ENCODE measurements around the gene ACOT2.
"Not testable (repeated sequence)": the region's sequence is repeated elsewhere in the genome, so short reads cannot be mapped to it uniquely, and the experiment has no call there.

The ACOT2 gene

DNA sequence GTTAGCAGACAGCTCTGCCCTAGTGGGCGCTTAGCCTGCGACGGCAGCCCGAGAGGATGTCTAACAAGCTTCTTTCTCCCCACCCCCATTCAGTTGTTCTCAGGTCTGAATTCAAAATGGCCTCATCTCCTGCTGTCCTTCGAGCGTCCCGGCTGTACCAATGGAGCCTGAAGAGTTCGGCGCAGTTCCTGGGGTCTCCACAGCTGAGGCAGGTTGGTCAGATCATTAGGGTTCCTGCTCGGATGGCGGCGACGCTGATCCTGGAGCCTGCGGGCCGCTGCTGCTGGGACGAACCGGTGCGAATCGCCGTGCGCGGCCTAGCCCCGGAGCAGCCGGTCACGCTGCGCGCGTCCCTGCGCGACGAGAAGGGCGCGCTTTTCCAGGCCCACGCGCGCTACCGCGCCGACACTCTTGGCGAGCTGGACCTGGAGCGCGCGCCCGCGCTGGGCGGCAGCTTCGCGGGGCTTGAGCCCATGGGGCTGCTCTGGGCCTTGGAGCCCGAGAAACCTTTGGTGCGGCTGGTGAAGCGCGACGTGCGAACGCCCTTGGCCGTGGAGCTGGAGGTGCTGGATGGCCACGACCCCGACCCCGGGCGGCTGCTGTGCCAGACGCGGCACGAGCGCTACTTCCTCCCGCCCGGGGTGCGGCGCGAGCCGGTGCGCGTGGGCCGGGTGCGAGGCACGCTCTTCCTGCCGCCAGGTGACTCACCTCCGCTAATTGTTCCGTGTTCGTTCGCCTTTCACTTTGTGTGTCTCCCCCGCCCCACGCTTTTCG is at the start of gene ACOT2:
Gene ACOT2, plus strand, starts transcription at position 29 of the 774 bp plus-strand sequence. Its CDS starts 28 bp downstream, at position 57.
- peak; percentile 70 for DNase-seq (ENCODE audit: low spot score)

- no peak for DNase-seq (ENCODE audit: low spot score)
Observed at GRCh38 chr14:73521229-73521628, 47.8 kb upstream of the ACOT2 start.

DNA sequence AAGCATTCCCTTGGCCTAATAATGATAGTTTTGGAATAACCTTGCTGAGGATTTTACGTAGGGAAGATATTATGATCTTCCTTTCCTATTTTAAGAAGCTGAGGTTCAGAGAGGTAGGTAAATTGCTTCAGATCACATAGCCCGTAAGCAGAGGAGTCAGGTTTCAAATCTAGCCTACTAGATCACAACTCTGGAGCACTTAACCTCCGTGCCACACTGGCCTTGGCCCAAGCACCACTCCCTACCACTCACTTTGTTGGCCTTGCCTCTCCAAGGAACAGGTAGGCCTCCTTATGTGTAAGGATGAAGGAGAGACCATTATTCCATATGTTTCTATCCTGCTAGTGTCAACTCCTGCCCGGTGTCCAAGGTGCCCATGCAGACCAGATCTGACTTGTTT is 44.5 kb upstream of the ACOT2 start:
- no peak for DNase-seq (ENCODE audit: low spot score)

- DNase-seq (ENCODE audit: low spot score) = no peak
Observed at GRCh38 chr14:73526036-73526984, 42.7 kb upstream of the ACOT2 start.

DNA sequence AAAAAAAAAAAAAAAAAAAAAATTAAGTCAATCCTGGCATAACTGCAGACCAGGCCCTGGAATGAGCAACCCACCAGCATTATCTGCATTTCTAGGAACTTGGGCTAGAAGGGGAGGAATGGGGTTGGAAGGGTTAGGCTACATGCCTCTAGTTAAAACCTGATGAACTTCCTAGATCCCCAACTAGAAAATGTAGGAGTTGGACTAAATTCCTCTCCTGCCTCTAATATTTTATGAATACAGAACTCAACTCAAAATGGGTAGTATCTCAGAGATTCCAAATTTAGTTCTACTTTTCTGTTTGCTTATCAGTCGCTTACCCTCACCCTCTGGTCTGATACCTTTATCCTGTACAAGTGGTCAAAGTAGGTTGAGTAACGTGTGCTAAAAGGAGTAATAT is 39.7 kb upstream of the ACOT2 start:
- not testable (repeated sequence) for DNase-seq (ENCODE audit: low spot score)

DNA sequence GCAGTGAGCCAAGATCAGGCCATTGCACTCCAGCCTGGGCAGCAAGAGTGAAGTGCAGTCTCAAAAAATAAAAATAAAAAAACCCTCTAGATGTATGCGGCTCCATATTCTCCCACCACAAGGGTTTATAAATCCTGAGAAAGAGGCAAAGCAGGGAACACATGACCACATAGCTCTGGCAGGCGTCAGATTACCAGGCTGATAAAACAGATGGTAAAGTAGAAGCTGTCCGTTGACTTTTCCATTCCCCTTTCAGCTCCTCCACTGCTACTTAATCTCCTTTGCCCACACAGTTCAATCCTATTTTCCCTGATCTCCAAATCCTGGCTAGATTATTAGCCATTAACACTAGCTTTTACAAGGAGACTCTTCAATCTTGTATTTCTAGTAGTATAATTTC is 37.0 kb upstream of the ACOT2 start:
- not testable (repeated sequence) for DNase-seq (ENCODE audit: low spot score)

GRCh38 chr14:73537244-73538045 is 31.6 kb upstream of the ACOT2 start:
- DNase-seq (ENCODE audit: low spot score) = not testable (repeated sequence)

GRCh38 chr14:73539017-73539416 is 30.0 kb upstream of the ACOT2 start:
- DNase-seq (ENCODE audit: low spot score) = not testable (repeated sequence)

DNA sequence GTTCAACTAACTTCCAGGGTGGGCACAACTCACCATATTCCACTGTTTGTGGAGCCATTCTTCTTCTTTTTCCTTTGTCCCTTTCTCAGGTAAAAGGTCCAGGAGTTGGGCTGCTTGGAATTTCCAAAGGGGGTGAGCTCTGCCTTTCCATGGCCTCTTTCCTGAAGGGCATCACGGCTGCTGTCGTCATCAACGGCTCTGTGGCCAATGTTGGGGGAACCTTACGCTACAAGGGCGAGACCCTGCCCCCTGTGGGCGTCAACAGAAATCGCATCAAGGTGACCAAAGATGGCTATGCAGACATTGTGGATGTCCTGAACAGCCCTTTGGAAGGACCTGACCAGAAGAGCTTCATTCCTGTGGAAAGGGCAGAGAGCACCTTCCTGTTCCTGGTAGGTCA is 26.1 kb upstream of the ACOT2 start:
- DNase-seq (ENCODE audit: low spot score) = not testable (repeated sequence)

DNA sequence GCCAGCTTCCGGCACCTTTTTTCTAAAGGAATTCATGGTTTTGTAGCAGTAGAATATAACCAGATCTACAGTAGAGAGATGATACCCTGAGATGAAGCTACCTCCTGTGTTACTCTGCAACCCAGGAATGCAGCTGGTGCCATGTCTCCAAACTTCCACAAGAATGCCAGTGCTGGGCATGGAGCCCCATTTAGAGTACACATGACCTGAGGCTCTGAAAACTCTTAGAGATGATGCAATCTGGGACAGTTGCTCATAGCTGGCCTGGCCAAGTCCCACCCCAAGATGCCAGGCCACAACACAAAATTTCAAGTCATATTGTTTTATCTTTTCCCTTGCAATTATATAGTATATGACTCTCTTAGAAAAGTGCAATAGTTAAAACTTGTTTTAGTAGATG is 23.7 kb upstream of the ACOT2 start:
- DNase-seq (ENCODE audit: low spot score) = not testable (repeated sequence)

DNA sequence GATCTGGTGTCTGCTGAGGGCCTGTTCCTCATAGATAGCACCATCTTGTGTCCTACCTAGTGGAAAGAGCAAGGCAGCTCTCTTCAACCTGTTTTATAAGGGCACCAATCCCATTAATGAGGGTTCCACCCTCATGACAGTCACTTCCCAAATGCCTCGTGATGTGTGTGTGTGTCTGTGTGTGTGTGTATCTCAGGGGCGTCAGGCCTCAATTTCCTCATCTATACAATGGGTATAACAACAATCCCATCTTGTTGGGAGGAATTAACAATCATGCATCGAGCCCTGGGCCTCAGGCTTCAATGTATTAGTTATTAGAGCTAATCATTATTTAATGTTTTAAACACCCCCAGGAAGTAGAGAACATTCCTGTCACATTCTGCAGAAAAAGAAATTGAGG is 19.9 kb upstream of the ACOT2 start:
- not testable (repeated sequence) for DNase-seq (ENCODE audit: low spot score)

DNA sequence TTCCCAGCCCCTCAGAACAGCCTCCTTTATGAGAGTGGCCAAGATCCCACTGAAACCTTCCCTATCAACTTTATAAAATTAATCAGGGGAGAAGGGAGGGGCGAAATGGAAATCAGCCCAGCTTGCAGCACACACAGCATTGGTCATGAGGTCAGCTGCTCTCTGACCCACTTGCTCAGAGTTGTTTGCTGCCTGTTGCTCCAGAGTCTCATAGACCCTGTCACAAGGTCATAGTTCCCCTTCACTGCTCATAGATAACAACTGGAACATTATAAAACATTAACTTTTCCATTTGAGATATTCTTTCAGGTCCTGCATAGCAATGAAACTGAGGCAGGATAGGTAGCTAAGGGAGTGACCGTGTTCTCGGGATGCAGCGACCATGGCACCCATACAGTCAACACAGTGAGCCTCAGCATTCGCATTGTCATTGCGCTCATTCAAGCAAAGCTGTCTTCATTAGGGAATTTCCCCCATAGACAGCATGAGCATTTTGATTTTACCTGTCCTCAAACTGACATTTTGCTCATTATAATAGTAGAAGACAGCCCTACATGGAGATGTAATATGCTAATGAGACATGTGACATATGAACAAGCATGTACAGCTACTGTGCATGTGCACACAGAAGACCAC is 19.0 kb upstream of the ACOT2 start:
- DNase-seq (ENCODE audit: low spot score) = not testable (repeated sequence)

DNA sequence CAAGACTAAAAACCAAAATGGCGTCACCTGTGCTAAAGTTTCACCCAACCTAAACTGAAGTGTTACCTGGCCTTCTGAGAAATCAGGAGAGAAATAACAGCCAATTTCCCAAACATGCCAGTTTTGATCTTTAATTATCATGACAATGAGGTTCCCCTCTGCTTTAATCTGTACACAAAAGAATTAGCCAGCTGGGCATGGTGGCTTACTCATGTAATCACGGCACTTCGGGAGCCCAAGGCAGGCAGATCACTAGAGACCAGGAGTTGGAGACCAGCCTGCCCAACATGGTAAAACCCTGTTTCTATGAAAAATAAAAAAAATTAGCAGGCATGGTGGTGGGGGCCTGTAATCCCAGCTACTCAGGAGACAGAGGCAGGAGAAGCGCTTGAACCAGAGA is 15.2 kb upstream of the ACOT2 start:
- DNase-seq (ENCODE audit: low spot score) = no peak

DNA sequence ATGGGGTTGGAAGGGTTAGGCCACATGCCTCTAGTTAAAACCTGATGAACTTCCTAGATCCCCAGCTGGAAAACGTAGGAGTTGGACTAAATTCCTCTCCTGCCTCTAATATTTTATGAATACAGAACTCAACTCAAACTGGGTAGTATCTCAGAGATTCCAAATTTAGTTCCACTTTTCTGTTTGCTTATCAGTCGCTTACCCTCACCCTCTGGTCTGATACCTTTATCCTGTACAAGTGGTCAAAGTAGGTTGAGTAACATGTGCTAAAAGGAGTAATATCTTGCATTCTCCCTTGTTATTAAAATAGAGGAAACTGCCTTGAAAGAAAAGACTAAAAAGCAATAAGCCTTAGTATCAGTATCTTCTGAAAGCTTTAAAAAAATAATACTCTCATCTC is 11.8 kb upstream of the ACOT2 start:
- not testable (repeated sequence) for DNase-seq (ENCODE audit: low spot score)

GRCh38 chr14:73558238-73558637 is 10.8 kb upstream of the ACOT2 start:
- not testable (repeated sequence) for DNase-seq (ENCODE audit: low spot score)

DNA sequence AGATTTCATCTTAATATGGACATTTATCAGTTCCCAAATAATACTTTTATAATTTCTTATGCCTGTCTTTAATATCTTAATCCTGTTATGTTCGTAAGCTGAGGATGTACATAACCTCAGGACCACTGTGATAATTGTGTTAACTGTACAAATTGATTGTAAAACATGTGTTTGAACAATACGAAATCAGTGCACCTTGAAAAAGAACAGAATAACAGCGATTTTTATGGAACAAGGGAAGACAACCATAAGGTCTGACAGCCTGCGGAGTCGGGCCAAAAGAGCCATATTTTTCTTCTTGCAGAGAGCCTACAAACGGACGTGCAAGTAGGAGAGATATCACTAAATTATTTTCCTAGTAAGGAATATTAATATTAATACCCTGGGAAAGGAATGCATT is 6.8 kb upstream of the ACOT2 start:
- DNase-seq (ENCODE audit: low spot score) = not testable (repeated sequence)

DNA sequence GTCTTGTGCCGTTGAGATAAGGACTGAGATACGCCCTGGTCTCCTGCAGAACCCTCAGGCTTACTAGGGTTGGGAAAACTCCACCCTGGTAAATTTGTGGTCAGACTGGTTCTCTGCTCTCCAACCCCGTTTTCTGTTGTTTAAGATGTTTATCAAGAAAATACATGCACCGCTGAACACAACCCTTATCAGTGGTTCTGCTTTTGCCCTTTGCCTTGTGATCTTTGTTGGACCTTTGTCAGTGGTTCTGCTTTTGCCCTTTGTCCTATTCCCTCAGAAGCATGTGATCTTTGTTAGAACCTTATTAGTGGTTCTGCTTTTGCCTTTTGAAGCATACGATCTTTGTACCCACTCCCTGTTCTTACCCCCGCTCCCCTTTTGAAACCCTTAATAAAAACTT is 6.3 kb upstream of the ACOT2 start:
- not testable (repeated sequence) for DNase-seq (ENCODE audit: low spot score)

GRCh38 chr14:73566431-73566830 is 2.6 kb upstream of the ACOT2 start:
- not testable (repeated sequence) for DNase-seq (ENCODE audit: low spot score)

- not testable (repeated sequence) for DNase-seq (ENCODE audit: low spot score)
Observed at GRCh38 chr14:73566935-73567334, 2.1 kb upstream of the ACOT2 start.

GRCh38 chr14:73567358-73567757 is 1.7 kb upstream of the ACOT2 start:
- DNase-seq (ENCODE audit: low spot score) = no peak

Measured in ecto neural progenitor cell (in vitro differentiated cells).